Suprapubic skin (tissue), 4 donors: ENCODE data around the gene HOXC5. TPM values are rescaled to one million over a fixed set of nuclear protein-coding genes. Genes with fewer than 3 reads are reported as not detected.

ENCODE experiments used
- DNase-seq, 2 donors: peaks; one replicate each; pipeline ENCODE4 v3.0.0-alpha.2; 2019; ENCODE audit warnings: low spot score in 2 of 2
- H3K27ac ChIP-seq: fragments of 200-600 bp; sonication (generic); one replicate; pipeline ENCODE4 v1.5.1; 2019
- H3K27me3 ChIP-seq: fragments of 200-600 bp; sonication (generic); one replicate; pipeline ENCODE4 v1.5.1; 2019
- H3K36me3 ChIP-seq: fragments of 200-600 bp; sonication (generic); one replicate; pipeline ENCODE4 v1.5.1; 2019
- H3K4me1 ChIP-seq: fragments of 200-600 bp; sonication (generic); one replicate; pipeline ENCODE4 v1.5.1; 2019
- H3K4me3 ChIP-seq: fragments of 200-600 bp; sonication (generic); one replicate; pipeline ENCODE4 v1.5.1; 2019; ENCODE audit warnings: mild to moderate bottlenecking
- H3K9me3 ChIP-seq: fragments of 200-600 bp; sonication (generic); one replicate; pipeline ENCODE4 v1.5.1; 2019
- CTCF ChIP-seq, 2 donors: fragments of 200-600 bp in 1 of 2; fragments of 450-650 bp in 1 of 2; sonication (generic) in 1 of 2; IDR thresholded peaks; one replicate each; pipeline ENCODE4 v1.5.1; 2016 to 2019; ENCODE audit warnings: antibody characterized with exemption in 2 of 2, mild to moderate bottlenecking in 1 of 2, moderate library complexity in 1 of 2
- EP300 ChIP-seq: sonication (generic); formaldehyde crosslinking; IDR thresholded peaks from one replicate; pipeline ENCODE4 v1.6.1; 2017; ENCODE audit warnings: antibody characterized with exemption
- POLR2A ChIP-seq, 2 donors: fragments of 450-650 bp; IDR thresholded peaks; one replicate each; pipeline ENCODE4 v1.6.1; 2017; ENCODE audit warnings: antibody characterized with exemption in 2 of 2, mild to moderate bottlenecking in 2 of 2, moderate library complexity in 2 of 2
- POLR2AphosphoS5 ChIP-seq, 3 donors: sonication (generic); formaldehyde crosslinking; IDR thresholded peaks; one replicate each; pipeline ENCODE4 v1.6.1; 2017; ENCODE audit warnings: antibody characterized with exemption in 3 of 3
- WGBS: methylation state at CpG from one replicate; pipeline ENCODE4 v1.1.5; 2018; 5-methylcytosine and 5-hydroxymethylcytosine counted together
- total RNA-seq, 4 donors: library from RNA; depleted of rRNA; stranded (reverse); fragments of >200 nt; gene quantifications; one replicate each; pipeline ENCODE4 v1.1.0, GENCODE V29; 2016

The HOXC5 gene
- total RNA-seq, 4 donors from 2014 or later, result 0.26 to 3.5 (median 0.49) TPM; not detected in 1

GRCh38 chr12:53993162-53994008, 39.5 kb upstream of the HOXC5 start:
- Histone ChIP-seq H3K4me1 (peaks cover 92% of the 10 kb centered on the region), H3K4me3 (peak overlapping the region; percentile 67)
- 47% methylated on average over 17 of the region's 18 CpGs for WGBS

GRCh38 chr12:53994009-53994263, 38.9 kb upstream of the HOXC5 start:
- WGBS, result 10% methylated on average over 19 of the region's 19 CpGs
- Histone ChIP-seq H3K27me3 (peaks cover 15% of the 10 kb centered on the region), H3K4me3 (peak overlapping the region; percentile 67), H3K27ac (peak overlapping the region; percentile 98), H3K36me3 (no peaks in the 10 kb centered on the region), H3K4me1 (peaks cover 92% of the 10 kb centered on the region), H3K9me3 (no peaks in the 10 kb centered on the region)
- TF ChIP-seq EP300, result no peak
- TF ChIP-seq POLR2A (IDR thresholded peaks at IDR 0.05), result no peak
- TF ChIP-seq POLR2AphosphoS5 (IDR thresholded peaks at IDR 0.05), result no peak
- no peak for TF ChIP-seq CTCF (IDR thresholded peaks at IDR 0.05)
- no peak for DNase-seq

More at GRCh38 chr12:53993162-53994008, 39.5 kb upstream of the HOXC5 start:
- Histone ChIP-seq H3K9me3 (no peaks in the 10 kb centered on the region), H3K36me3 (no peaks in the 10 kb centered on the region), H3K27me3 (peaks cover 17% of the 10 kb centered on the region), H3K27ac (peak overlapping the region; percentile 98)
- DNase-seq, result no peak
- no peak for TF ChIP-seq POLR2A (IDR thresholded peaks at IDR 0.05)
- no peak for TF ChIP-seq CTCF (IDR thresholded peaks at IDR 0.05)

- WGBS, result 3% methylated on average over 58 of the region's 60 CpGs
- H3K27ac ChIP-seq, result peak overlapping the region; percentile 98
Measured at GRCh38 chr12:53994264-53995001, 38.4 kb upstream of the HOXC5 start.

GRCh38 chr12:53995002-53995377, 37.9 kb upstream of the HOXC5 start:
- H3K4me1 ChIP-seq, result peaks cover 86% of the 10 kb centered on the region
- H3K27ac ChIP-seq, result peak overlapping the region; percentile 98
- no peaks in the 10 kb centered on the region for H3K9me3 ChIP-seq
- DNase-seq, result no peak
- 0% methylated on average over 9 of the region's 17 CpGs for WGBS
- no peak for TF ChIP-seq POLR2AphosphoS5 (IDR thresholded peaks at IDR 0.05)
- TF ChIP-seq EP300, result no peak
- TF ChIP-seq POLR2A (IDR thresholded peaks at IDR 0.05), result no peak
- peaks cover 11% of the 10 kb centered on the region for H3K27me3 ChIP-seq
- H3K4me3 ChIP-seq, result peak overlapping the region; percentile 67
- no peaks in the 10 kb centered on the region for H3K36me3 ChIP-seq

More at GRCh38 chr12:53994264-53995001, 38.4 kb upstream of the HOXC5 start:
- DNase-seq, result no peak
- Histone ChIP-seq H3K27me3 (peaks cover 11% of the 10 kb centered on the region), H3K4me1 (peaks cover 91% of the 10 kb centered on the region), H3K9me3 (no peaks in the 10 kb centered on the region), H3K36me3 (no peaks in the 10 kb centered on the region), H3K4me3 (peak overlapping the region; percentile 67)
- TF ChIP-seq EP300 (no peak), CTCF (IDR thresholded peaks at IDR 0.05) (no peak), POLR2AphosphoS5 (IDR thresholded peaks at IDR 0.05) (no peak), POLR2A (IDR thresholded peaks at IDR 0.05) (no peak)

- no peaks in the 10 kb centered on the region for H3K36me3 ChIP-seq
- WGBS, result 0% methylated on average over 40 of the region's 48 CpGs
- peak in 1 of 2 donors; percentile 83 for DNase-seq
- H3K4me3 ChIP-seq, result peak overlapping the region; percentile 67
- peak overlapping the region; percentile 98 for H3K27ac ChIP-seq
- peaks cover 14% of the 10 kb centered on the region for H3K27me3 ChIP-seq
- H3K9me3 ChIP-seq, result no peaks in the 10 kb centered on the region
- no peak for TF ChIP-seq CTCF (IDR thresholded peaks at IDR 0.05)
- no peak for TF ChIP-seq EP300
- peak in 2 of 3 donors; percentile 79 to 86 for TF ChIP-seq POLR2AphosphoS5 (IDR thresholded peaks at IDR 0.05)
- TF ChIP-seq POLR2A (IDR thresholded peaks at IDR 0.05), result peak; percentile 21 to 58
- H3K4me1 ChIP-seq, result peaks cover 81% of the 10 kb centered on the region
Measured at GRCh38 chr12:53995378-53996239, 37.2 kb upstream of the HOXC5 start.
